DMS79 treated with DMSO at 0.1 percent for 48 hours (cell line): ENCODE data around the gene SPAM1.
"Not testable (repeated sequence)": the region's sequence is repeated elsewhere in the genome, so short reads cannot be mapped to it uniquely, and the experiment has no call there.

ENCODE experiments used
- DNase-seq: peaks from one replicate; lab custom pipeline; 2025; lab: John Stamatoyannopoulos, UW

The SPAM1 gene

DNA sequence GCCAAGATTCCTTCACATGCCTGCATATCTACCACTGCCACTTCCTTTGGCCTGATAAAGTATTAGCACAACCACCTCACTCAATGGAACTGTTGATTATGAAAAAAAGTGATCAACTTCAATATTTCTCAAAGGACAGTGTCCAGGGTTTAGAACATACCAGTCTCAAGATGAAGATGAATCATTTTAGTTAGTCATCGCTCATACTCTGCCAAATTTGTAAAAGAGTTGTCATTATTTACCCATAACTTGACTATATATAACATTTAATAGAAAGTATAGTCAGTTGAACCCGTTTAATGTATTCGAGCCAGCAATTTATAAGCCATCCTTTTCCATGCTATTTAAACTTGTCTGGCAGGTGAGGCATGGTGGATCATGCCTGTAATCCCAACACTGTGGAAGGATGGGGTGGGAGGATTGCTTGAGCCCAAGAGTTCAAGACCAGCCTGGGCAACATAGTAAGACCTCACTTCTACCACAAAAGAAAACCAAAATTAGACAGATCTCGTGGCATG is 33.2 kb downstream of the SPAM1 start:
- DNase-seq = no peak

DNA sequence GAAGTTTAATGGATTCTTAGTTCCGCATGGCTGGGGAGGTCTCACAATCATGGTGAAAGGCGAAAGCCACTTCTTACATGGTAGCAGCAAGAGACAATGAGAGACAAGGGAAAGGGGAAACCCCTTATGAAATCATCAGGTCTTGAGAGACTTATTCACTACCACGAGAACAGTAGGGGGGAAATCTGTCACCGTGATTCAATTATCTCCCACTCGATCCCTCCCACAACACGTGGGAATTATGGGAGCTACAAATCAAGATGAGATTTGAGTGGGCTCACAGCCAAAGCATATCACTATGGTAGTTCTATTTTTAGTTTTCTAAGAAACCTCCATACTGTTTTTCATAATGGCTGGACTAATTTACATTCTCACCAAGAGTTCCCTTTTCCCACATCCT is 36.7 kb downstream of the SPAM1 start:
- no peak for DNase-seq

DNA sequence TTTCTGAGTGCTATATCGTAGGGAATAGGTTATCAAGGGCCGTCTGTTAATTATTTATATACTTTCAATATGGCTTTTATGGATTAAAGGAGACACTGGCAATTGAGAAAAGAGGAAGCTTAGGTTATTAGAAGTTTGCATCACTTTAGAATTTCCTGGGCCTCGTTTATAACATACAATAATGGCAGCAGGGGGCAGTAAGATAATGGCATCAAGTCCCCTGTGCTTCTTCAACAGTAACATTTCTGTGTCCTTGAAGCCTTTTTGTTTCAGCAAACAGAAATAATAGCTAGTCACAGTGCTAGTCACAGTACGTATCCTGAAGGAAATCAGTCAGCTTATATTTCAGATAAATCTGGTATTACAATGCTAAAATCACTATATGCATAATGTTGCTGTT is 41.9 kb downstream of the SPAM1 start:
- no peak for DNase-seq

DNA sequence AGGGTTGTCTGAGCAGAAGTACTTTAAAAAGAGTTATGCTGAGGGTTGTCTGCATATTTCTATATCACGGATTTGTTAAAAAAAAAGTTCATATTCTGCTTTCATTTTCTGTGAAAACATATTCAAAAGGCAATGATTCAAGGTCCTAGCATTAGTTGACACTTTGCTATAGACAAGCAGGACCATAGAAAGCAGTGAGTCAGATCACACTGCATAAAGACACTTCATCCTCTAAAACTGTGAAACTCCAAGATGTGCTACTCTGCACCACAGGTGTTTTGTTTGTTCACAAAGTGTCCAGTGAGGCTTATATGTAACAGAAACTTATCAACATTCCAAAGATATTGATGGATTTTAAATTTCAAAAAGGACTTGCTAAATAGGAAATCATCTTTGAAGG is 47.0 kb downstream of the SPAM1 start:
- DNase-seq = no peak

DNA sequence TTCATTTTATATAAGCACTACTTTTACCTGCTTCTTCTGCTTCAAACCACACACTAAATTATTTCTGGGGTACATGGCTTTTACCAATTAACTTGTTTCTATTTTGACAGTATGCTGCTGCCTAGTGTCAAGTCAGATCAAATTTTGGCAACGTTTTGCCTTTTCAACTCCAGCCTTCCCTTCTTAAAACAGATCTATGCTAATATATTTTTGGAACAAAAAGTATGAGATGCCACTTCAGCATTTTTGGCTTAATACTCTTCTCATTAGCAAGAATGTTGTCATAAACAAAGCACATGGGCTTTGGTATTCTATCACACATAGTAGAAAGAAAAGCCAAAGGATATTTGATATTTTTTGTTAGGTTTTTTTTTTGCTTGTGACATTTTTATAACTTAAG is 47.8 kb downstream of the SPAM1 start:
- no peak for DNase-seq

DNA sequence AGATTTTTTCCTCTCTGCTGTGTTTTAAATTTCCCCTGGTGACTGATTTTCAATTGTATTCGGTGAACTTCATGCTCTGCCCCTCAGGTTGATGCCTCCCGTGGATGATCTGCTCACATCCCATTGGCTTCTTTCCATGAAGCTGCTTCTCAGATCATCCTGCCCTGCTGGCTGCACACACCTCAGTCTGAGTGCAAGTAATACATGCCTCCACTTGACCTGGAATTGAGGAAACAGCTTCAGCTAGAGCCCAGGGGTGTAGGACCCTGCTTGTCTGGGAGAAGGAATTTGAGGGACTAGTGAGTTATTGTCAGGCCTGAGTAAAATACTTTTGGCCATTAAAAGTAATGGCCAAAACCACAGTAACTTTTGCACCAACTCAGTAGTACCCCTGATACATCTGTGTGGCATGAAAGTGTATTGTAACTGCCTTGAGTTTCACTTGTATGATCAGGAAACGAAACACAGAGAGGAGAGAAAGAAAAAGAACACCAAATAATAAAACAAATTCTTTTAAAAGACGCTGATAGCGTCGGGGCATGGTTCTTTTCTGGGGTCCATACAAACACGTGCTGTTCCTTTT is 49.4 kb downstream of the SPAM1 start:
- DNase-seq = no peak

GRCh38 chr7:123975084-123975483 is 50.0 kb downstream of the SPAM1 start:
- no peak for DNase-seq

DNA sequence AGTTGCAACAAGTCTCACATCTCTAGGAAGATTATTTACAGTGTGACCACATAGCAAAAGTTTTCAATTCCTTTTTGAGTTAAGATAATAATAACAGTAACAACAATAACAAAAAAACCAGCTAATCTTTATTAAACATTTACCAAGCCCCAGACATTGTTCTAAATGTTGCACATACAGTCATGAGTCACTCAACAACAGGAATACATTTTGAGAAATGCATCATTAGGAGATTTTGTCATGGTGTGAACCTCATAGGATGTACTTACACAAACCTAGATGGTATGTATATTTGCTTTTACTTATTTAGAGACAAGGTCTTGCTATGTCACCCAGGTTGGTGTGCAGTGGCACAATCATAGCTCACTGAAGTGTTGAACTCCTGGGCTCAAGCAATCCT is 52.0 kb downstream of the SPAM1 start:
- no peak for DNase-seq

DNA sequence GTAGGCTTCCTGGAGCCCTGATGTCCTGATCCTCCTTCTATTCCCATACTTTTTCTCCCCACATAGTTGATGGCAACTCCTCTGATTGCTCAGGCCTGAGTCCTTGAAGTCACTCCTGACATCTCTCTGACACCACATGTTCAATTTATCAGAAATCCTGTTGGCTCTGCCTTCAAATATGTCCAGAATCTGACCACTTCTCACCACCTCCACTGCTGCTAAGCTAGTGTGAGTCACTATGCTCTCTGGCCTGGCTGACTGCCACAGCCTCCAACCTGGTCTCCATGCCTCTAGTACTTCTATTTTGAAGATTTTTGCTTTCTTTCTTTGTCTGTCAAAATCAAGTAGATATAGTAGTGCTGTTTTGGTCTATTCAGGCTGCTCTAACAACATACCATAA is 54.8 kb downstream of the SPAM1 start:
- DNase-seq = no peak

DNA sequence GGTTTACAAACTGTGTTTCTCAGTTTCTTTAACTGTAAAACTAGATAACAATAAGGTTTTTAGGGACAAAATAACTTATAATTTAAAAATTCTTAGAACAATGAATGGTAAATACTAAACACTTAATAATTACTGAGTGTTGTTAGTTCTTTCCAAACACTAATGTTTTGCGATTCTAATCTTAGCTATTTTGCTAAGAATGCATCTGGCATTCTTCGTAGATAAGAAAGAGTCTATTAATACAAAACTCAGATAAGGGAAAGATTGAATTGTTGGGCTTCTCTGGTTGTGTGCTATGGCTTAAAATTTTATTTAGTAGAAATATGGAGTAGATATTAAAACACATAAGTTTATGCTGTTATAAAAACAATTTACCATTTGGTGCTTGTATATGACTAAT is 62.4 kb downstream of the SPAM1 start:
- DNase-seq = no peak

DNA sequence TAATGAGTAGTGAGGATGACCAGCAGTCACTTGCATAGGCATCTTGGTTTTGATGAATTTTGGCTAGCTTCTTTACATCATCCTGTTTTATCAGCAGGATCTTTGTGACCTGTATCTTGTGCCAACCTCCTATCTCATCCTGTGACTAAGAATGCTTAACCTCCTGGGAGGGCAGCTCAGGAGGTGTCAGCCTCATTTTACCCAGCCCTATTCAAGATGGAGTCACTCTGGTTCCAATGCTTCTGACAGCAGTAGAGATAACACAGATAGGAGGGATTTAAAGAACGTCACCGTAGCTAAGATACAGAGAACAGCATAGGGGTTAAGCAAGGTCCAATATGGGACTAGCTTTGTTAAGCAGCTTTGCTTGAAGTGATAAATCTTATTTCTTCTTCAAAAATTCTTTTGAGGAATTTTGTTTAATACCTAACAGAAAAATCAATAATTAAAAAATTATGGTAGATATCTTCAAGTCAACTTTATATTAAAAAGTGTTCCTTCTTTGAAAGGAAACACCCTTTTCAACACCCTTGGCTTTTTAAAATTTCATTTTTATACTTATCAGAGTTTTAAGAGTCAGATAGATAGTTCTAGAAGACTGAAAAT is 68.0 kb downstream of the SPAM1 start:
- no peak for DNase-seq

GRCh38 chr7:123993996-123994395 is 69.0 kb downstream of the SPAM1 start:
- no peak for DNase-seq

- DNase-seq = no peak
Observed at GRCh38 chr7:123994449-123994848, 69.4 kb downstream of the SPAM1 start.

DNA sequence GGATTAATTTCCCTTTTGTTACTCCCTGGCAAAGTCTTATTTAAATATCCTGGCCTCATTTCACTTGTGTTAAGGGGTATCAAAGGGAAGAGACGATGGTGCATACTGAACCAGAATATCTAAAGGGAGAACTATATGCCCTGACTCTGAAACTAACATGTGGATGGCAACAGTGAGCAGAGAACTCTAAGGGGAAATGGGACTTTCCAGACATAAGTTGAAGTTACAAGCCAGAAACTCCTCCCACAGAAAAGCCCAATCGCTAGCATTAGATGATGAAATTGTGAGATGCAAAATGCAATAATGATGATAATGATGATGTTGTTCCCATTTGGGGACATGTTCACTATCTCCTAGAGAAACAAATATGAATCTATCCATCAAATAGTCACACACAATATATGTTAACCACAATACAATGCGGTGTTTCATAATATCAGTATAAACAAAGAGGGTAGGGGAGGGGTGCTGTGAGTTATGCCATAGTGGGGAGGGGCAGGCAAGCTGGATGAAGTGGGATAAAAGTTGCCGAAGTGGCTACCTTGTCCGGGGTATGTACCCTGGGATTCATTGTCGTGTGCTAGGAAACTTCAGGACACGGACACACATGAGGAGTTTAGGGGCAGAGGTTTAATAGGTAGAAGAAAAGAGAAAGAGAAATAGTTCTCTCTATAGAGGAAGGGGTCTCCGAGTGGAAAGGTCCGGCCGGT is 70.7 kb downstream of the SPAM1 start:
- DNase-seq = no peak

DNA sequence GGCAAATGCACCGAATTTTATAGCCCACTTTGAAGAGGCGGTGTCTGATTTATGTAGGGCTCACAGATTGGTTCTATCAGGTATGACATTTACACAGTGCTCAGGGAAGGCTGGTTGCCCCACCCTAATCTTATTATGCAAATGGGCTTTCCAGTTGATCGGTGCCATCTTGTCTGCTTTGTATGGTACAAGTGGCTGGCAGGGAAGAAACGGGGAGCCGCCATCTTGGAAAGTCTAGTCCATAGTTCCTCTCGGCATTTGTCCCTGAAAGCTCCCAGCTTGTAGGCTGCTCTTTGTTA is 71.2 kb downstream of the SPAM1 start:
- DNase-seq = no peak

DNA sequence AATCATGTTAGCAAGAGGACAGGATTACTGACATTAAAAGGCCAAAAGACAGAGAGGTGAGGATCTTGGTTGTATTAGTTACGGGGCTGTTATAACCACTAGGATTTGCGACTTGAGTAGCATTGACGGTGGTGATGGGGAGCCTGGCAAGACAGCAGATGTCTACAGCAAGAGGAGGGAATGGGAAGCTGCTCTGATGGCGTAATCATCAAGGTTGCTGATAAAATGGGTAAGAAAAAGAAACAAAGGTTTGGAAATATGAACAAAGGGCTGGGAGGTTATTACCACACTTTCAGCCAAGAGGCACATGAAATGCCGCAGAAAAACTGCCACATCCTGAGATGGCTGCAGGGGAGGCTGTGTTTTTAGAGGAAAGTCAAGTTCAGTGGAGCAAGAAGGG is 73.9 kb downstream of the SPAM1 start:
- no peak for DNase-seq

GRCh38 chr7:123999703-124000102 is 74.7 kb downstream of the SPAM1 start:
- DNase-seq = no peak

DNA sequence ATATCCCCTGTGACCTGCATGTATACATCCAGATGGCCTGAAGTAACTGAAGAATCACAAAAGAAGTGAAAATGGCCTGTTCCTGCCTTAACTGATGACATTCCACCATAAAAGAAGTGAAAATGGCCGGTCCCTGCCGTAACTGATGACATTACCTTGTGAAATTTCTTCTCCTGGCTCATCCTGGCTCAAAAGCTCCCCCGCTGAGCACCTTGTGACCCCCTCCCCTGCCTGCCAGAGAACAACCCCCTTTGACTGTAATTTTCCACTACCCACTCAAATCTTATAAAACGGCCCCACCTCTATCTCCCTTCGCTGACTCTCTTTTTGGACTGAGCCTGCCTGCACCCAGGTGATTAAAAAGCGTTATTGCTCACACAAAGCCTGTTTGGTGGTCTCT is 83.3 kb downstream of the SPAM1 start:
- DNase-seq = not testable (repeated sequence)

DNA sequence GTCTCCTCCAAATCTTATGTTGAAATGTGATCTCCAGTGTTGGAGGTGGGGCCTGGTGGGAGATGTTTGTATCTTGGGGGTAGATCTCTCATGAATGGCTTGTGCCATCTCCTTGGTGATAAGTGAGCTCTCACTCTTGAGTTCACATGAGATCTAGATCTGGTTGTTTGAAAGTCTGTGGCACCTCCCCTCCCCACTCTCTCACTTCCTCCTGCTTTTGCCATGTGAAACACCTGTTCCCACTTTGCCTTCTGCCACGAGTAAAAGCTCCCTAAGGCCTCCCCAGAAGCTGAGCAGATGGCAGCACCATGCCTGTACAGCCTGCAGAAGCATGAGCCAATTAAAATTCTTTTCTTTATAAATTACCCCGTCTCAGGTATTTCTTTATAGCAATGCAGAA is 84.3 kb downstream of the SPAM1 start:
- DNase-seq = no peak
